Bronchial epithelial cell (primary cell): ENCODE measurements around the gene WASF3. TPM values are rescaled to one million over a fixed set of nuclear protein-coding genes. Genes with fewer than 3 reads are reported as not detected.

Source experiments
- DNase-seq: peaks from one replicate; pipeline ENCODE4 v3.0.0-alpha.2; 2010; ENCODE audit warnings: low read depth
- FAIRE-seq: peaks from 2 replicates; lab custom pipeline; 2011; peaks lifted over from hg19 to GRCh38; lab: Jason Lieb, UNC
- H3K27me3 ChIP-seq: 2 replicates; pipeline ENCODE4 v1.5.1; 2011; ENCODE audit warnings: low read length; ENCODE audit not compliant: control insufficient read depth, insufficient read depth
- H3K36me3 ChIP-seq: 2 replicates; pipeline ENCODE4 v1.5.1; 2011; ENCODE audit warnings: low read length; ENCODE audit not compliant: control insufficient read depth, insufficient read depth
- H3K4me3 ChIP-seq: 2 replicates; pipeline ENCODE4 v1.5.1; 2011; ENCODE audit warnings: mild to moderate bottlenecking, low read depth, low read length, control low read depth
- CTCF ChIP-seq: IDR thresholded peaks from 2 replicates; pipeline ENCODE4 v1.5.1; 2011; ENCODE audit warnings: mild to moderate bottlenecking, moderate library complexity, low read length, control low read depth, inconsistent platforms; ENCODE audit not compliant: insufficient read depth, severe bottlenecking
- total RNA-seq: library from RNA; depleted of rRNA; stranded (reverse); fragments of >200 nt; gene quantifications from 2 replicates; pipeline ENCODE4 v1.2.1, GENCODE V29; 2014

WASF3 gene
- total RNA-seq, 1 donor from 2014 or later, result 4.5 TPM

DNA sequence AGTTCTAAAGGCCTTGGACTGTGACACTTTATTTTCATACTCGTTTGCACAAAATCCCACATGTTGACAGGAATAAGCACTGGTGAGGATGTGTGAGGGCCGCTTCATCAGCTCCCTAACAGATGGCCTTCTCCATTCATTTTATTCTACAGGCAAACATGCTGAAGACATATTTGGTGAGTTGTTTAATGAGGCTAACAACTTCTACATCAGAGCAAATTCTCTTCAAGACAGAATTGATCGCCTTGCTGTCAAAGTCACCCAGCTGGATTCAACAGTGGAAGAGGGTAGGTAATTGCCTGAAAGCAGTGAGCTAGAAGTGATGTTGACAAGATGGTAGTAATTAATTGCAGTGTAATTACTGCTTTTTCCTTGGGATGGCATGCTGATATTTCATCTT is 107.4 kb downstream of the WASF3 start:
- H3K27me3 ChIP-seq, result no peaks in the 10 kb centered on the region
- no peak for FAIRE-seq
- no peak overlapping the region for H3K4me3 ChIP-seq
- no peak for TF ChIP-seq CTCF
- no peaks in the 10 kb centered on the region for H3K36me3 ChIP-seq
- no peak for DNase-seq

GRCh38 chr13:26668357-26669146 is 111.1 kb downstream of the WASF3 start:
- no peaks in the 10 kb centered on the region for H3K27me3 ChIP-seq
- H3K36me3 ChIP-seq, result no peaks in the 10 kb centered on the region
- no peak for FAIRE-seq
- TF ChIP-seq CTCF, result no peak
- no peak for DNase-seq
- H3K4me3 ChIP-seq, result no peak overlapping the region

DNA sequence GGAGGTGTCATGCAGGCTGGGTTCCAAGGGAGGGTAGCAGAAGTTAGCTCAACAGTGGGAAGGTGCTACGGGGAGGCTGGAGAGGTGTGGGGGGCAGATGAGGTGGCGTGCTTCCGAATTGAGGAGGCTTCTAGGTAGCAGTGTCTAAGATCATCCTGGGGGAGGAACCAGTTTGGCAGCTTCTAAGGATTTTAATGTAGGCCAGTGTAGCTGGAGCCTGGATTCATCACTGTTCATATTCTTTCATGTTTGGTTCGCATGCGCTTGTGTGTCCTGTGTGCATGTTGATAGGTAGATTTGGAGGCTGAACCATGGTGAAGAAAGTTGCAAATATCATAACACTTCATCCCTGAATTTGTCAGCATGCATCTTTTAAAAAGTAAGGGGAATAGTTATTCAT is 116.4 kb downstream of the WASF3 start:
- FAIRE-seq, result no peak
- no peak for DNase-seq
- no peaks in the 10 kb centered on the region for H3K27me3 ChIP-seq
- H3K36me3 ChIP-seq, result no peaks in the 10 kb centered on the region
- H3K4me3 ChIP-seq, result no peak overlapping the region
- TF ChIP-seq CTCF, result no peak

- no peak overlapping the region for H3K4me3 ChIP-seq
- no peak for DNase-seq
- no peaks in the 10 kb centered on the region for H3K36me3 ChIP-seq
- no peak for FAIRE-seq
- TF ChIP-seq CTCF, result no peak
- H3K27me3 ChIP-seq, result no peaks in the 10 kb centered on the region
These were observed 119.7 kb downstream of the WASF3 start for GRCh38 chr13:26677156-26677555.

GRCh38 chr13:26678330-26678729 is 120.8 kb downstream of the WASF3 start:
- DNase-seq (no peak), FAIRE-seq (no peak)
- Histone ChIP-seq H3K4me3 (no peak overlapping the region), H3K36me3 (no peaks in the 10 kb centered on the region), H3K27me3 (no peaks in the 10 kb centered on the region)
- TF ChIP-seq CTCF, result no peak

DNA sequence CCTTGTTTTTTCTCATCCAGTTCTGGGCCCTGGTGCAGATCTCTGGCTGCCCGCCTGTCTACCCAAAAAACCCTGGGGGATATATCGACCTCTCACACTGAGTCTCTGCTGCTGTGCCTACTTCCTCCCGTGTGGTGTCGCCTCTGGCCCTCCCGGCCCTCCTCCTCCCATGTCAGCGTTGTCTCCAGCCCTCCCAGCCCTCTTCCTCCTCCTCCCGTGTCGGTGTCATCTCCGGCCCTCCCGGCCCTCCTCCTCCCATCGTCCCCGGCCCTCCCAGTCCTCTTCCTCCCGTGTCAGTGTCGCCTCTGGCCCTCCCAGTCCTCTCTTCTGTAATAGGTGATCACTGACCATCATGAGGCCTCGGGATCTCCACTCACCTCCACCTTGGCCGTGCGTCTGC is 121.3 kb downstream of the WASF3 start:
- no peak overlapping the region for H3K4me3 ChIP-seq
- no peak for TF ChIP-seq CTCF
- no peak for DNase-seq

More for the DNA sequence above, 121.3 kb downstream of the WASF3 start:
- FAIRE-seq, result no peak
- Histone ChIP-seq H3K27me3 (no peaks in the 10 kb centered on the region), H3K36me3 (peaks cover 2% of the 10 kb centered on the region)
